ENCODE measurements around the gene WASHC4. TPM values are rescaled to one million over a fixed set of nuclear protein-coding genes. Genes with fewer than 3 reads are reported as not detected.

The WASHC4 gene
- total and polyA plus RNA-seq, 10 donors: 25.2 to 172 (median 92.7) TPM

- Histone ChIP-seq H3K4me3 (no peak overlapping the region), H3K4me1 (peaks cover 0 to 12% (median 0%) of the 10 kb centered on the region in 6 donors), H3K36me3 (peaks cover 0 to 100% (median 73%) of the 10 kb centered on the region in 6 donors), H3K9me3 (no peaks in the 10 kb centered on the region), H3K27ac (no peak overlapping the region), H3K27me3 (replicated peaks in 1 of 7) (no peaks in the 10 kb centered on the region)
- 93 to 96% (median 95%) methylated on average over 6 of the region's 6 CpGs for WGBS, 5 donors
- no peak for DNase-seq
- TF ChIP-seq, protein P1, sequence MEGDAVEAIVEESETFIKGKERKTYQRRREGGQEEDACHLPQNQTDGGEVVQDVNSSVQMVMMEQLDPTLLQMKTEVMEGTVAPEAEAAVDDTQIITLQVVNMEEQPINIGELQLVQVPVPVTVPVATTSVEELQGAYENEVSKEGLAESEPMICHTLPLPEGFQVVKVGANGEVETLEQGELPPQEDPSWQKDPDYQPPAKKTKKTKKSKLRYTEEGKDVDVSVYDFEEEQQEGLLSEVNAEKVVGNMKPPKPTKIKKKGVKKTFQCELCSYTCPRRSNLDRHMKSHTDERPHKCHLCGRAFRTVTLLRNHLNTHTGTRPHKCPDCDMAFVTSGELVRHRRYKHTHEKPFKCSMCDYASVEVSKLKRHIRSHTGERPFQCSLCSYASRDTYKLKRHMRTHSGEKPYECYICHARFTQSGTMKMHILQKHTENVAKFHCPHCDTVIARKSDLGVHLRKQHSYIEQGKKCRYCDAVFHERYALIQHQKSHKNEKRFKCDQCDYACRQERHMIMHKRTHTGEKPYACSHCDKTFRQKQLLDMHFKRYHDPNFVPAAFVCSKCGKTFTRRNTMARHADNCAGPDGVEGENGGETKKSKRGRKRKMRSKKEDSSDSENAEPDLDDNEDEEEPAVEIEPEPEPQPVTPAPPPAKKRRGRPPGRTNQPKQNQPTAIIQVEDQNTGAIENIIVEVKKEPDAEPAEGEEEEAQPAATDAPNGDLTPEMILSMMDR (IDR thresholded peaks at IDR 0.05 in 8 of 11, conservative IDR thresholded peaks at IDR 0.05 in 3 of 11): no peak
- TF ChIP-seq POLR2AphosphoS5 (IDR thresholded peaks at IDR 0.05) (no peak), POLR2A (IDR thresholded peaks at IDR 0.05) (no peak)
- intact Hi-C loops (cut with DNase I; ENCODE audit: low total_unique reads): no loop called here
Measured at GRCh38 chr12:105141320-105141922, 33.9 kb downstream of the WASHC4 start.

DNA sequence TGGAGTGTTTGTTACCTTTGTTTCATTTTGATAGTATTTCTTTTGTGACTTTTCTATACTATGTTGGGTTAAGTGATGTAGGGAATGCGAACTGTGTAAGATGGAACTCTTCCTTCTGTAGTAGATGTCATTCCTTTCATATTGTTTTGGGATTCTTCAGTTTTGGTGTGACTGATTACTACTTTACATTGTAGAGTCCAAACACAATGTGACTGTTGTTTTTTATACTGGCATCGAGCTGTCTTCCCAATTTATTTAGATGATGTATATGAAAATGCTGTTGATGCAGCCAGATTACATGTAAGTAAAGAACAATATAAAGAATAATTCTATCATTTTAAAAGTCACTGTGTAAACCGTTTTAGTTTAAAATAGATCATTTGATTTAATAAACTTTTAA, 34.7 kb downstream of the WASHC4 start:
- WGBS, 5 donors: 95 to 97% (median 96%) methylated on average over 3 of the region's 3 CpGs
- intact Hi-C loops (cut with DNase I; ENCODE audit: low total_unique reads): no loop called here
- H3K9me3 ChIP-seq: no peaks in the 10 kb centered on the region
- DNase-seq: no peak
- H3K4me1 ChIP-seq: peaks cover 0 to 6% (median 0%) of the 10 kb centered on the region in 6 donors
- no peak for TF ChIP-seq POLR2A (IDR thresholded peaks at IDR 0.05)
- TF ChIP-seq POLR2AphosphoS5 (IDR thresholded peaks at IDR 0.05): no peak
- TF ChIP-seq, protein P1 (IDR thresholded peaks at IDR 0.05 in 8 of 11, conservative IDR thresholded peaks at IDR 0.05 in 3 of 11): no peak
- no peak overlapping the region for H3K4me3 ChIP-seq
- no peaks in the 10 kb centered on the region for H3K27me3 ChIP-seq (replicated peaks in 1 of 7)
- peaks cover 0 to 100% (median 73%) of the 10 kb centered on the region in 6 donors for H3K36me3 ChIP-seq
- no peak overlapping the region for H3K27ac ChIP-seq

DNA sequence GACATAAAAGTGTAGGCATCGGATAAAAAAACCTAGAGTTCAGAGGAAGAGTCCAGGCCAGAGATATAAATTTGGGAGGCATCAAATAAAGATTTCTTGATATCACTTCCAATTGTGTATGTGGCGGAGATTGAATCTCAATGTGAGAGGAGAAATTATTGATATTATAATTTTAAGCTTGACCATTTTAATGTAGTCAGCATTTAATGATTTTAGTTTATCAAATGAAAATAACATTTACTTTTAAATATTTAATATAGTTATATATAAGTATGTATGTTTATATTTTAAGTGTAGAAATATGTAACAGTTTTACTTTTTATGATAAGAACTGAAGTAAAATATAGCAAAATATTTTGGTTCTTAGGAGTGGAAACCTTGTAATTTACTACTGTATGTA, 48.7 kb downstream of the WASHC4 start:
- WGBS, 5 donors: 96 to 100% (median 97%) methylated on average over 2 of the region's 2 CpGs
- TF ChIP-seq POLR2A (IDR thresholded peaks at IDR 0.05) (no peak), POLR2AphosphoS5 (IDR thresholded peaks at IDR 0.05) (no peak)
- TF ChIP-seq, protein P1 (IDR thresholded peaks at IDR 0.05 in 8 of 11, conservative IDR thresholded peaks at IDR 0.05 in 3 of 11): no peak
- Histone ChIP-seq H3K9me3 (no peaks in the 10 kb centered on the region), H3K27me3 (replicated peaks in 1 of 7) (no peaks in the 10 kb centered on the region), H3K4me3 (no peak overlapping the region), H3K27ac (no peak overlapping the region), H3K4me1 (no peaks in the 10 kb centered on the region), H3K36me3 (peaks cover 4 to 99% (median 79%) of the 10 kb centered on the region in 6 donors)
- intact Hi-C loops (cut with DNase I; ENCODE audit: low total_unique reads): no loop called here
- DNase-seq: no peak

DNA sequence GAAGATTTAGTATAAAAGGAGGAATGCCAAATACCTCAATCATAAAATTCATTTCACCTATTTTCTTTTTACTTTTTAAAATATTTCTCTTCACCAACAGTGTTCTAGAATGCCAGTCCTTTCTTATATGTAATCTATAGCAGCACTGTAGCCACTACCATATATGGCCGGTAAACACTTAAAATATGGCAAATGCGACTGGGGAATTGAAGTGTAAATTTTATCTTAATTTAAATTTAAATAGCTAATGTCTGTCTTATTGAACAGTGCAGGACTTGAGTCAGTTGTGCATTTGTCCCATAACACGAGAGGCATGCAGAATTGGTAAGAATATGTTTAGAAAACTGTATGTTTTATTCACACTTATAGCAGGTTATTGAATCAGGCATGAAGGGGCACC, 50.1 kb downstream of the WASHC4 start:
- H3K27me3 ChIP-seq (replicated peaks in 1 of 7): no peaks in the 10 kb centered on the region
- TF ChIP-seq POLR2AphosphoS5 (IDR thresholded peaks at IDR 0.05) (no peak), POLR2A (IDR thresholded peaks at IDR 0.05) (no peak)
- TF ChIP-seq, protein P1 (IDR thresholded peaks at IDR 0.05 in 8 of 11, conservative IDR thresholded peaks at IDR 0.05 in 3 of 11): no peak
- H3K4me3 ChIP-seq: no peak overlapping the region
- intact Hi-C loops (cut with DNase I; ENCODE audit: low total_unique reads): no loop called here
- no peak overlapping the region for H3K27ac ChIP-seq
- DNase-seq: no peak
- no peaks in the 10 kb centered on the region for H3K4me1 ChIP-seq
- H3K9me3 ChIP-seq: no peaks in the 10 kb centered on the region
- peaks cover 4 to 99% (median 77%) of the 10 kb centered on the region in 6 donors for H3K36me3 ChIP-seq
- 95 to 99% (median 95%) methylated on average over 3 of the region's 3 CpGs for WGBS, 5 donors

Measured in spleen (tissue), 11 donors.